Activated CD4-positive, alpha-beta T cell treated with anti-CD3 and anti-CD28 coated beads for 24 hours (primary cell): ENCODE data around the gene TENT4A.
"Not testable (repeated sequence)": the region's sequence is repeated elsewhere in the genome, so short reads cannot be mapped to it uniquely, and the experiment has no call there.

Experiments used
- DNase-seq, 2 donors: peaks; one replicate each; pipeline ENCODE4 v3.0.0-alpha.2; 2020; ENCODE audit warnings: low read depth in 2 of 2

The TENT4A gene

GRCh38 chr5:6713274-6714225 lies at the start of gene TENT4A:
TSS of gene TENT4A (plus strand) at chr5:6713432. CDS start at chr5:6713984, 552 bp downstream.
- no peak for DNase-seq

DNA sequence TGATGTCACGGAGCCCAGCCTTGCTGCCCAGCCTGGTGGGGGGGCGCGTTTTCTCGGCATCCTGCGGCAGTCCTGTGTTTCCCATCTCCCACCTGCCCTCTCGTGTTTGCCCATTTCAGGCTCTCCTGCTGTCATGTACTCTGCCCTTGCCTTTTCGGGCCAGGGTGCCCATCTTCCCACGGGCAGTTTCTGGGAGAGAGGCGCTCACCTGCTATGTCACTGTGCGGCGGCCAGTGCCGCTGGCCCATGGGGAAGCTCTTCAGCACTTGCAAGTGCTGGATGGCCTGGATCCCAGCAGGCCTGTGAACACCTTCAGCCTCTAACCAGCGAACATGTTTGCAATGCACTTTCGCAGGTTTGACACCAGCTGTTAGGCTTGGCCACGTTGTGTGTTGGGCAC lies 46.5 kb upstream of the TENT4A start:
- no peak for DNase-seq

GRCh38 chr5:6667648-6668047 lies 45.6 kb upstream of the TENT4A start:
- DNase-seq, result no peak

GRCh38 chr5:6668717-6669116 lies 44.5 kb upstream of the TENT4A start:
- DNase-seq, result not testable (repeated sequence)

- no peak for DNase-seq
Measured at GRCh38 chr5:6673031-6673430, 40.2 kb upstream of the TENT4A start.

GRCh38 chr5:6673963-6674362 lies 39.3 kb upstream of the TENT4A start:
- DNase-seq, result no peak

DNA sequence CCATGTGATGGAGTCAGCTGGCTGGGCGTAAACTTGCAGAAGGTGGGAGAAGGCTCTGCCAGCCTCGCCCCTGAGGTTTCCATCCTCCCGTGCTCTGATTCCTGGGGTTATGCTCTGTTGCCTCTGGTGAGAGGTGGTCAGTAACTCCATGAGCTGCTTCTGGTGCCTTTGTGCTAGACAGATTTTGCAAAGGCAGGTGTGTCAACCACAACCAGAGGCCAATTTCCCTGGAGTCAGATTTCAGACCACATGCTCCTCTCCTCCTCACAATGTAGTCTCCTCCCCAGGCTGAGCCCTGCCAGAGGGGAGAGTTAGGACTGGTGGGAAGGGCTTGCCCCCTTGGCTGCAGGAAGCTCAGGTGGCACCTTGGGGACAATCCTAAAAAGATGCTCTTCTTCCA lies 38.8 kb upstream of the TENT4A start:
- no peak for DNase-seq

DNA sequence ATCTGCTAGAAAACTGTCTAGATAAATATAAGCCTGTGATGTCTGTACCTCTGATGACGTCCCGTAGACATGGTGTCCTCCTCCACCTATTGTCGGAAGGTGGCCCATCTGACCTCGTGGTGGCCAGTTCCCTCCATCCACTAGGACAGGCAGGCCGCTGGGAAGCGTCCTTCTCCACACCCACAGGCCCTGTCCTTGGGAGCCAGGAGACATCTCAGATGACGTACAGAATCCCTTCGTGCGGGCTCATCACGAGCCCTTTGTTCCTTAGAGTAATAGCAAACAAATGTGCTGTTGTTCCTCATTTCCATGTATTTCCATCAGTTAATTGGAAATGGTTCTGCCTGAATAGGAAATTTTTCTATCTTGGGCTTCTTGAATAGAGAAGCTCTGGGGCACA lies 38.3 kb upstream of the TENT4A start:
- no peak for DNase-seq

DNA sequence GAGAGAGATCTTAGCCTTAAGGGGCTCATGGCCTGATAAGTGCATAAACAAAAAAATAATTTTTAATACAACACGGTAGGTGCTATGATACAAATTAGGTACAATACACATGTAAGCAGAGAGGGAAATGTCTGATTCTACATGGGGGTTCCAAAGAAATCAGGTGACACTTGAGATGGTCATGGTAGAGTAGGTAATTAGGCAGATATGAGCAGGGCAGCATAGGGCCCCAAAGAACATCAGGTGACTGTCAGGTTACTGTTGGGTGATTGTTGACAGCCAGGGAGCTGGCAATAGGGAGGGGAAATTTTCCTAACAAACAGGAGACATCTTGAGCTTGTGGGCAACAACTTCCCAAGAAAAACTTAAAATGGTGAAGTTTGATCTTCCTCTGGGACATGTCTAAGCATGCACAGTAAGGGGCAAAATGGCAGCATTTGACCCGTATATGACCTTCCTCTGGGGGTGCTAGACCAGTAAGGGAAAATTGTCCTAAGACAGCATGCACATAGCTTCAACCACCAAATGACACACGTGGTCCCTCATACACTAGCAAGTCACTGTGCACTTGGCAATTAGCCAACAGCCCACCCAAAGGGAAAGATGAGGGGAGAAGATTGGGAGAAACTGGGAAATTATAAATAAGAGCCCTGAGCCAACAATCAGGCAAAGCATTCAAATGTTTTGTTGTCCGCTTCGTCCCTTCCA lies 37.3 kb upstream of the TENT4A start:
- no peak for DNase-seq

GRCh38 chr5:6676702-6677101 lies 36.5 kb upstream of the TENT4A start:
- DNase-seq, result no peak

GRCh38 chr5:6678385-6678784 lies 34.8 kb upstream of the TENT4A start:
- DNase-seq, result no peak

DNA sequence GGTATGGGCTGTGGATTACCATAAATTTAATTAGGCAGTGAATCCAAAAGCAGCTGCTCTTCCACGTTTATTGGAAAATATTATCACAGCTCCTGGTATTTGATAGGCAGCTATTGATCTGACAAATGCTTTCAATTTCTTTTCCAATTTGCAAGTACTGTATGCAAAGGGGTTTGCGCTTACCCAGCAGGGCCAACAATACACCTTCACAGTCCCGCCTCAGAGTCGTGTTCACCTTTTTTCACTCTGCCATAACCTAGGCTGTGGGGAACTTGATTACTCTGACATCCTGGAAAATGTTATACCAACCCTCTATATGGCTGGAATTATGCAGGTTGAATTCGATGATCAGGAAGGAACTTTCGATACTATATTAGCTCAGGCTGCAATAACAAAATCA lies 32.3 kb upstream of the TENT4A start:
- no peak for DNase-seq

DNA sequence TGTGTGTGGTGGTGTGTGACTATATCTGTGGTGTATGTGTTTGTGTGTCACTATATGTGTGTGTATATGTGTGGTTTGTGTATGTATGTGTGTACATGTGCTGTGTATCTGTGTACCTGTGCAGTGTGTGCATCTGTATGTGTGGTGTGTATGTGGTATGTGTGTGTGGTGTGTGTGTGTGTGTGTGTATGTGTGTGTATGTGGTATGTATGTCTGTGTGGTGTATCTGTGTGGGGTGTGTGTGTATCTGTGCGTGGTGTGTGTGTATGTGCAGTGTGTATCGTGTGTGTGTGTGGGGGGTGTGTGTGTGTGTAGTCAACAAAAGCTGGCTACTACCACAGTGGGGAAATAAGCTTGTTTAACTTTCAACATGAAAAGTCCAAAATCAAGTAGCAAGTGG lies 31.6 kb upstream of the TENT4A start:
- DNase-seq, result no peak

DNA sequence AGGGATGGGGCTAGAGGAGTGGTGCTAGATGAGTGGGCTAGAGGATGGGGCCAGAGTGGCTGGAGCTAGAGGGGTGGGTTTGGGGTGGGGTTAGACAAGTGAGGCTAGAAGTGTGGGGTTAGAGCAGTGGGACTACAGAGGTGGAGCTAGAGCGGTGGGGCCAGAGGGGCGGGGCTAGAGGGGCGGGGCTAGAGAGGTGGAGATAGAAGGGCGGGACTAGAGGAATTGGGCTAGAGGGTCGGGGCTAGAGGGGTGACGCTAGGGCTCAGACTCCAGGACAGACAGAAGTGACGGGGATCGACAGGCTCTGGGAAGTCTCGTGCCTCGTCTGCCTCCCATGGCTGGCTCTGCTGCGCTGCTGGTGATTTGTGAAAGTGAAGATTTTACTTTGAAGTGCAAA lies 31.0 kb upstream of the TENT4A start:
- DNase-seq, result no peak

GRCh38 chr5:6683241-6683640 lies 30.0 kb upstream of the TENT4A start:
- no peak for DNase-seq

DNA sequence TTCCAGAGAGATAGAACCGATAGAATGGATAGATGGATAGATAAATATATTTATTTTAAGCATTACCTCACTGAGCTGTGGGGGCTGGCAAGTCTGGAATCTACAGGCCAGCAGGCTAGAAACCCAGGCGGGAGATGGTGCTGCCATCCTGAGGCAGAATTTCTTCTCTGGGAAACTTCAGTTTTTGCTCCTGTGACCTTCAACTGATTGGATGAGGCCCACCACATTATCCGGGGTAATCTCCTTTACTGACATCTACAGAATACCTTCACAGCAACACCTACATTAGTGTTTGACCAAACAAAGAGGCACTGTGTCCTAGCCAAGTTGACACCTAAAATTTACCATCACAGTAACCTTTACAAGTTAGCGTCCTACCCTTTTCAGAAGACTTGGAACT lies 29.2 kb upstream of the TENT4A start:
- no peak for DNase-seq

DNA sequence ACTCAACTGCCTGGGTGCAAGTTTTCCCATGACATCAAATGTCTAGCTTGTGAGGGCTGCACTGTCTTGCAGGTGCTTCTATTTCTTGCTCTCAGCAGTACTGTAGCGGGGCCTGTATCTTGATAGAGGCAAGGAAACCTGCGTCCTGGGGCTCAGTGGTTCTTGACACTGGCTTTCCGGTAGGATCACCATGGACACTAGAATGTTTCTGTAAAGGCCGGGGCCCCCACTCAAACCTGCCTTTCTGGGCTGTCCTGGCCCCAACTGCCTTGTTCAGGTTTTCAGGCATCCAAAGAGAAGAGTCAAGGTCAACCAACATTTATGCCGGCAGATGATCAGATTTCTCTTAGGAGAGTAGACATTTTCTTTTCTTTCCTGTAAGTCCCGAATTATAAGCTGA lies 26.7 kb upstream of the TENT4A start:
- DNase-seq, result no peak

DNA sequence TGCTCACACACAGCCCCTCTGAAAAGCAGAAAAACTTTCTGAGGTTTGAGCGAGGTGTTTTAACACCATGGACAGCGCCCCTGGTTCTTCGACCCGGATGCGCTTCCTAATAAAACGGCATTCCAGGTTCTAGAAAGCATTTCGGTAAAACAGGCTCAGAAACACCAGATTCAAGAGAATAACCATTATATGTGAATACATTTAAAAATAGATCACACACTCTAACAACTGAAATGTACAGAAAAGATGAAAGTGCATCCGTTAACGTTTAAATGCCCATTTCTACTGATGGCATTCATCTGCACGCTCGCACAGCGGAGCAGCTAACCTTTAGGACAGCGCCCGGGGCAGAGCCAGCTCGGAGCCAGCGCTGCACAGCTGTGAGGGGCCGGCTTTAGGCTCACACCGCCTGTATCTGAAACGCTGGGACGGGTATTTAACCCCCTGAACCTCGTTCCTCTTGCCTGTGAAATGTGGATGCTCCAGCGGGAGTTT lies 26.3 kb upstream of the TENT4A start:
- no peak for DNase-seq

GRCh38 chr5:6687505-6687904 lies 25.7 kb upstream of the TENT4A start:
- DNase-seq, result no peak

GRCh38 chr5:6692906-6693305 lies 20.3 kb upstream of the TENT4A start:
- DNase-seq, result no peak

- DNase-seq, result no peak
Measured at GRCh38 chr5:6698696-6699095, 14.5 kb upstream of the TENT4A start.

DNA sequence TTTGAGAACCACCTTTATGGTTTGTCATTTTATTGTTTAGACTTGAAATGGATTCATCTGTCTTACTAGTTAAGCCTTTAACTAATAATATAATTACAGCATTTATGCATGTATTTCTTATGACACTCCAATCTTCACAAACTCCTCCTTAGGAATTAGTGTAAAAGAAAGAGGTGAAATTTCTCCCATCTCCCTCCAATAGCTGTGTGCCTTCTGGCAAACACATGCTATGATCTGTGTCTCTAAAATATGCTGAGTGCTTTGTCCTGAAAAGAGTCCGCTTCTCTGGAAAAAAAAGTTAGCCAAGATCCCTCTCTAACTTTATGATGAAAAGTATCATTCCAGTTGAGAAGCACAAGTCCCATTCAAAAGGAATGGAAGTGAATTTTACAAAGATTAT lies 13.9 kb upstream of the TENT4A start:
- DNase-seq, result no peak
